ENCODE results near the gene C2CD5. TPM values are rescaled to one million over a fixed set of nuclear protein-coding genes. Genes with fewer than 3 reads are reported as not detected.

The C2CD5 gene
- polyA plus RNA-seq, 1 donor from 2014 or later, result 171 TPM

GRCh38 chr12:22477894-22478287, 66.5 kb downstream of the C2CD5 start:
- Histone ChIP-seq H3K36me3 (ENCODE audit: insufficient read depth, low read length) (peaks cover 3% of the 10 kb centered on the region), H4K20me1 (ENCODE audit: insufficient read depth) (no peaks in the 10 kb centered on the region), H3K4me3 (ENCODE audit: low read length) (no peak overlapping the region), H3K27ac (ENCODE audit: low read length) (no peak overlapping the region), H3K9ac (ENCODE audit: low read length) (no peak overlapping the region), H3K9me3 (ENCODE audit: low read length) (no peaks in the 10 kb centered on the region), H2AFZ (ENCODE audit: low read depth, low read length) (no peak overlapping the region), H3F3A (ENCODE audit: insufficient read depth, low read length, poor library complexity, severe bottlenecking) (no peaks in the 10 kb centered on the region), H3K9me2 (ENCODE audit: insufficient read depth, low read length) (no peaks in the 10 kb centered on the region), H3K79me2 (replicated peaks; ENCODE audit: insufficient read depth, low read length) (no peaks in the 10 kb centered on the region), H3K27me3 (ENCODE audit: insufficient read depth, low read depth, low read length) (no peaks in the 10 kb centered on the region), H3K4me2 (ENCODE audit: low read length) (no peak overlapping the region)
- no peak for TF ChIP-seq MXI1 (conservative IDR thresholded peaks at IDR 0.05; ENCODE audit: poor library complexity, severe bottlenecking)
- TF ChIP-seq POLR2AphosphoS5 (IDR thresholded peaks at IDR 0.05), result no peak
- TF ChIP-seq CTCF (IDR thresholded peaks at IDR 0.05; ENCODE audit: poor library complexity, severe bottlenecking), result no peak
- no peak for TF ChIP-seq SMC3 (conservative IDR thresholded peaks at IDR 0.05; ENCODE audit: poor library complexity)
- no peak for TF ChIP-seq TAF1 (IDR thresholded peaks at IDR 0.05; ENCODE audit: low read depth)

- TF ChIP-seq TAF1 (IDR thresholded peaks at IDR 0.05; ENCODE audit: low read depth) (no peak), CTCF (IDR thresholded peaks at IDR 0.05; ENCODE audit: poor library complexity, severe bottlenecking) (no peak), POLR2AphosphoS5 (IDR thresholded peaks at IDR 0.05) (no peak), SMC3 (conservative IDR thresholded peaks at IDR 0.05; ENCODE audit: poor library complexity) (no peak), MXI1 (conservative IDR thresholded peaks at IDR 0.05; ENCODE audit: poor library complexity, severe bottlenecking) (no peak), EZH2 (IDR thresholded peaks at IDR 0.05; ENCODE audit: borderline replicate concordance, insufficient read depth, low read length, poor library complexity, severe bottlenecking) (no peak), REST (IDR thresholded peaks at IDR 0.05; ENCODE audit: borderline replicate concordance) (no peak), RAD21 (conservative IDR thresholded peaks at IDR 0.05) (no peak), EP300 (conservative IDR thresholded peaks at IDR 0.05; ENCODE audit: poor library complexity, severe bottlenecking) (no peak)
- no peak overlapping the region for H3K4me3 ChIP-seq (ENCODE audit: low read length)
- H3K9me2 ChIP-seq (ENCODE audit: insufficient read depth, low read length), result no peaks in the 10 kb centered on the region
- H3K9ac ChIP-seq (ENCODE audit: low read length), result no peak overlapping the region
- H3K36me3 ChIP-seq (ENCODE audit: insufficient read depth, low read length), result peaks cover 7% of the 10 kb centered on the region
- H3K79me2 ChIP-seq (replicated peaks; ENCODE audit: insufficient read depth, low read length), result no peaks in the 10 kb centered on the region
- H3K27me3 ChIP-seq (ENCODE audit: insufficient read depth, low read depth, low read length), result no peaks in the 10 kb centered on the region
- H3K9me3 ChIP-seq (ENCODE audit: low read length), result no peaks in the 10 kb centered on the region
- H3F3A ChIP-seq (ENCODE audit: insufficient read depth, low read length, poor library complexity, severe bottlenecking), result no peaks in the 10 kb centered on the region
- H3K27ac ChIP-seq (ENCODE audit: low read length), result no peak overlapping the region
- no peak overlapping the region for H3K4me2 ChIP-seq (ENCODE audit: low read length)
- H4K20me1 ChIP-seq (ENCODE audit: insufficient read depth), result no peaks in the 10 kb centered on the region
- H2AFZ ChIP-seq (ENCODE audit: low read depth, low read length), result no peak overlapping the region
Measured at GRCh38 chr12:22477166-22477893, 67.0 kb downstream of the C2CD5 start.

All from neural cell (in vitro differentiated cells).